HPDE6-E6E7 (cell line): ENCODE measurements around the gene TMC4.

Source experiments
- DNase-seq: peaks from one replicate; pipeline ENCODE4 v3.0.0; 2011; ENCODE audit warnings: missing footprints; ENCODE audit errors: extremely low spot score

Gene TMC4

GRCh38 chr19:54154603-54155345 is 18.2 kb downstream of the TMC4 start:
- no peak for DNase-seq

- no peak for DNase-seq
Measured at GRCh38 chr19:54153731-54154326, 19.1 kb downstream of the TMC4 start.

GRCh38 chr19:54152878-54153524 is 20.0 kb downstream of the TMC4 start:
- no peak for DNase-seq

- no peak for DNase-seq
Measured at GRCh38 chr19:54152267-54152666, 20.7 kb downstream of the TMC4 start.

- DNase-seq: no peak
Measured at GRCh38 chr19:54151362-54152035, 21.5 kb downstream of the TMC4 start.

GRCh38 chr19:54149021-54149812 is 23.7 kb downstream of the TMC4 start:
- DNase-seq: no peak

GRCh38 chr19:54148158-54148557 is 24.8 kb downstream of the TMC4 start:
- DNase-seq: no peak

GRCh38 chr19:54147676-54148075 is 25.3 kb downstream of the TMC4 start:
- DNase-seq: no peak

GRCh38 chr19:54145541-54146158 is 27.3 kb downstream of the TMC4 start:
- no peak for DNase-seq

- no peak for DNase-seq
Measured at GRCh38 chr19:54142166-54142780, 30.7 kb downstream of the TMC4 start.

GRCh38 chr19:54141356-54141755 is 31.6 kb downstream of the TMC4 start:
- DNase-seq: no peak

GRCh38 chr19:54138489-54139256 is 34.3 kb downstream of the TMC4 start:
- no peak for DNase-seq

- no peak for DNase-seq
Measured at GRCh38 chr19:54137699-54138488, 35.1 kb downstream of the TMC4 start, which contains the start of gene CNOT3. CNOT3 (plus strand) TSS chr19:54137762; CDS start chr19:54142979, 5,217 bp downstream.

- DNase-seq: peak; percentile 100
Measured at GRCh38 chr19:54136864-54137698, 35.9 kb downstream of the TMC4 start.

- DNase-seq: no peak
Measured at GRCh38 chr19:54136086-54136863, 36.7 kb downstream of the TMC4 start.

- DNase-seq: no peak
Measured at GRCh38 chr19:54133957-54134590, 38.9 kb downstream of the TMC4 start.
